ENCODE data around the gene TRDMT1. TPM values are rescaled to one million over a fixed set of nuclear protein-coding genes. Genes with fewer than 3 reads are reported as not detected.

The TRDMT1 gene
- total and polyA plus RNA-seq, 10 donors = 1.6 to 40.0 (median 12.0) TPM

DNA sequence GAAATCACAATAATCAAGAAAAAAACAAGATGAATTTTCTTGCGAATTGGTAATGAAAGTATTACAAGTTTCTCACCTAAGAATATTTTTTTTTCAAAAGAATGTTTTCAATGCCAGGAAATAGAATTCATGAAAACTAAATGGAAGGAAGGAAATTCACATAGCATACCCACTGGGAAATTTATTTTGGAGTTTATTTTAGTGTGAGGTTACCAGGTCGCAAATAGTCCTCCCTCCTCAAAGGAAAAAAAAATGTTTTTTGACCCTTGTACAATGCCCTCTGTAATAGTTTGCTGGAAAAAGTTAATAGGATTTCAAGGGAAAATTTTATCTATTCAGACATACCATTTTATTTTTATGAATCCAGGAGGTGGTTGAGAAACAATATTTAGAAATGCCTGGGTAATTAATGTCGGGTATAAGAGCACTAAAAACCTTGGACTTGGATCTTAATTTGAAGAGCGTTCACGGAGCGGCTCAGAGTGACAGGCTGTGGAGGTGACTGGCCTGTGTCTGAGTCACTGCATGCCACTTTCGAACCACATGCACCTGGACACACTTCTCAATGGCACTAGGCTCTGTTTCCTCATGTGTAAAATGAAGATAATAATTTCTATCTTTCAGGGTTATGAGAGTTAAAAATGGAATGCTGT, 100.1 kb downstream of the TRDMT1 start:
- intact Hi-C loops (cut with DNase I; ENCODE audit: low total_unique reads) = no loop called here
- 70 to 89% (median 78%) methylated on average over 7 of the region's 7 CpGs for WGBS, 5 donors
- peaks cover 0 to 5% (median 0%) of the 10 kb centered on the region in 6 donors for H3K4me1 ChIP-seq
- H3K27ac ChIP-seq = peak overlapping the region in 7 of 8 donors; percentile 10 to 65 (median 47)
- no peaks in the 10 kb centered on the region for H3K27me3 ChIP-seq (replicated peaks in 1 of 7)
- no peaks in the 10 kb centered on the region for H3K36me3 ChIP-seq
- H3K9me3 ChIP-seq = no peaks in the 10 kb centered on the region
- TF ChIP-seq, protein P1, sequence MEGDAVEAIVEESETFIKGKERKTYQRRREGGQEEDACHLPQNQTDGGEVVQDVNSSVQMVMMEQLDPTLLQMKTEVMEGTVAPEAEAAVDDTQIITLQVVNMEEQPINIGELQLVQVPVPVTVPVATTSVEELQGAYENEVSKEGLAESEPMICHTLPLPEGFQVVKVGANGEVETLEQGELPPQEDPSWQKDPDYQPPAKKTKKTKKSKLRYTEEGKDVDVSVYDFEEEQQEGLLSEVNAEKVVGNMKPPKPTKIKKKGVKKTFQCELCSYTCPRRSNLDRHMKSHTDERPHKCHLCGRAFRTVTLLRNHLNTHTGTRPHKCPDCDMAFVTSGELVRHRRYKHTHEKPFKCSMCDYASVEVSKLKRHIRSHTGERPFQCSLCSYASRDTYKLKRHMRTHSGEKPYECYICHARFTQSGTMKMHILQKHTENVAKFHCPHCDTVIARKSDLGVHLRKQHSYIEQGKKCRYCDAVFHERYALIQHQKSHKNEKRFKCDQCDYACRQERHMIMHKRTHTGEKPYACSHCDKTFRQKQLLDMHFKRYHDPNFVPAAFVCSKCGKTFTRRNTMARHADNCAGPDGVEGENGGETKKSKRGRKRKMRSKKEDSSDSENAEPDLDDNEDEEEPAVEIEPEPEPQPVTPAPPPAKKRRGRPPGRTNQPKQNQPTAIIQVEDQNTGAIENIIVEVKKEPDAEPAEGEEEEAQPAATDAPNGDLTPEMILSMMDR (IDR thresholded peaks at IDR 0.05 in 8 of 11, conservative IDR thresholded peaks at IDR 0.05 in 3 of 11) = no peak
- TF ChIP-seq POLR2AphosphoS5 (IDR thresholded peaks at IDR 0.05) (no peak), POLR2A (IDR thresholded peaks at IDR 0.05) (no peak)
- H3K4me3 ChIP-seq = no peak overlapping the region
- no peak for DNase-seq

- intact Hi-C loops (cut with DNase I; ENCODE audit: low total_unique reads) = no loop called here
- Histone ChIP-seq H3K27ac (peak overlapping the region in 7 of 8 donors; percentile 10 to 65 (median 47)), H3K27me3 (replicated peaks in 1 of 7) (no peaks in the 10 kb centered on the region), H3K4me3 (no peak overlapping the region), H3K9me3 (no peaks in the 10 kb centered on the region), H3K36me3 (no peaks in the 10 kb centered on the region), H3K4me1 (peaks cover 0 to 5% (median 0%) of the 10 kb centered on the region in 6 donors)
- TF ChIP-seq POLR2AphosphoS5 (IDR thresholded peaks at IDR 0.05) (no peak), POLR2A (IDR thresholded peaks at IDR 0.05) (no peak)
- TF ChIP-seq, protein P1 (IDR thresholded peaks at IDR 0.05 in 8 of 11, conservative IDR thresholded peaks at IDR 0.05 in 3 of 11) = no peak
- no peak for DNase-seq
- WGBS, 5 donors = 88 to 91% (median 90%) methylated on average over 9 of the region's 9 CpGs
These were observed 100.9 kb downstream of the TRDMT1 start for GRCh38 chr10:17100586-17100985.

DNA sequence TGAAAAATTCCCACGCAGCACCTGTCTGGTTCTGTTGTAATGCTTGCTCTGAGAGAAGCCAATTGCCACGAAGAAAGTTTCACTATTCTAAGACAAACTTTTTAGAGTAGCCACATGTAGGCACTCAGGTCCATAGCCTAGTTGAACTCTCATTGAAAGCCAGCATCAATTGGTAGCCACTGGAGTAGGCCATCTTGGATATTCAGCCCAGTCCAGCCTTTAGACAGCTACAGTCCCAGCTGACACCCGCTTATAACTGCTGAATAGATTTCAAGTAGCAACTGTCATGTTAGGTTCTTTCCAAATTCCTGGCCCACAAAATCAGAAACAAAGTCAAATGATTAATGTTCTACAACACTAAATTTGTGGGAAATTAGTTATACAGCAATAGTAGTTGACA, 103.5 kb downstream of the TRDMT1 start:
- intact Hi-C loops (cut with DNase I; ENCODE audit: low total_unique reads) = no loop called here
- Histone ChIP-seq H3K9me3 (peaks cover 0 to 11% (median 9%) of the 10 kb centered on the region in 8 donors), H3K4me3 (no peak overlapping the region), H3K36me3 (no peaks in the 10 kb centered on the region), H3K4me1 (peaks cover 0 to 5% (median 0%) of the 10 kb centered on the region in 6 donors), H3K27ac (peak overlapping the region in 6 of 8 donors; percentile 28 to 63 (median 55)), H3K27me3 (replicated peaks in 1 of 7) (no peaks in the 10 kb centered on the region)
- TF ChIP-seq, protein P1 (IDR thresholded peaks at IDR 0.05 in 8 of 11, conservative IDR thresholded peaks at IDR 0.05 in 3 of 11) = no peak
- TF ChIP-seq POLR2AphosphoS5 (IDR thresholded peaks at IDR 0.05) (no peak), POLR2A (IDR thresholded peaks at IDR 0.05) (no peak)
- no peak for DNase-seq
- 80 to 88% (median 88%) methylated on average over 3 of the region's 3 CpGs for WGBS, 5 donors

Small RNAs within 50 kb of the gene (small RNA-seq; reads per million reads assigned to genes)
- gene AC067747.1 = 0 reads per million in 4 donors

Other genes starting within 250 kb of the TRDMT1 start
- 10 to 100 TPM in 1 of 7 donors, 1 to 10 TPM in 6; 2.9 to 12.1 (median 6.0) TPM for gene CUBN, start 71.9 kb downstream of the TRDMT1 start, total RNA-seq
- under 1 TPM; 0.24 to 0.61 (median 0.35) TPM for gene CUBN, start 71.9 kb downstream of the TRDMT1 start, polyA plus RNA-seq
- gene VIM, start 26.6 kb upstream of the TRDMT1 start, total RNA-seq = 1,000 to 10,000 TPM; 1,061 to 2,377 (median 1,594) TPM
- gene VIM, start 26.6 kb upstream of the TRDMT1 start, polyA plus RNA-seq = 100 to 1,000 TPM; 510 to 672 (median 660) TPM